SK-N-MC (cell line): ENCODE data around the gene SPPL2B.

ENCODE experiments used
- DNase-seq: peaks from one replicate; pipeline ENCODE4 v3.0.0-alpha.2; 2011; ENCODE audit warnings: low read depth, low spot score
- H3K27ac ChIP-seq: fragments of 200-600 bp; sonication (generic); 2 replicates; pipeline ENCODE4 v1.5.1; 2016; ENCODE audit warnings: mixed run types
- H3K36me3 ChIP-seq: fragments of 200-600 bp; sonication (generic); 2 replicates; pipeline ENCODE4 v1.6.1; 2017; ENCODE audit warnings: antibody characterized with exemption, low read length, mixed read lengths; ENCODE audit not compliant: insufficient read depth
- H3K4me3 ChIP-seq: fragments of 200-600 bp; sonication (generic); 2 replicates; pipeline ENCODE4 v1.5.1; 2016
- H3K9ac ChIP-seq: fragments of 200-600 bp; sonication (generic); 2 replicates; pipeline ENCODE4 v1.8.0; 2017; ENCODE audit warnings: mixed run types, mixed read lengths; ENCODE audit not compliant: insufficient read length
- H3K9me3 ChIP-seq: fragments of 200-600 bp; sonication (generic); 2 replicates; pipeline ENCODE4 v1.6.1; 2017; ENCODE audit warnings: low read depth, mild to moderate bottlenecking, antibody characterized with exemption, low read length, moderate library complexity, mixed read lengths
- EZH2 ChIP-seq: fragments of 200-600 bp; sonication (generic); IDR thresholded peaks from one replicate; pipeline ENCODE4 v1.6.1; 2017; ENCODE audit warnings: antibody characterized with exemption
- FOXP2 ChIP-seq: optimal IDR thresholded peaks from 2 replicates; pipeline ENCODE3; 2011; ENCODE audit warnings: mild to moderate bottlenecking, moderate library complexity; ENCODE audit not compliant: insufficient read depth; ENCODE audit errors: extremely low read length, control extremely low read depth
- POLR2AphosphoS5 ChIP-seq: IDR thresholded peaks from 2 replicates; pipeline ENCODE4 v1.6.1; 2012; ENCODE audit warnings: mild to moderate bottlenecking, low read depth, low read length, borderline replicate concordance

Gene SPPL2B

DNA sequence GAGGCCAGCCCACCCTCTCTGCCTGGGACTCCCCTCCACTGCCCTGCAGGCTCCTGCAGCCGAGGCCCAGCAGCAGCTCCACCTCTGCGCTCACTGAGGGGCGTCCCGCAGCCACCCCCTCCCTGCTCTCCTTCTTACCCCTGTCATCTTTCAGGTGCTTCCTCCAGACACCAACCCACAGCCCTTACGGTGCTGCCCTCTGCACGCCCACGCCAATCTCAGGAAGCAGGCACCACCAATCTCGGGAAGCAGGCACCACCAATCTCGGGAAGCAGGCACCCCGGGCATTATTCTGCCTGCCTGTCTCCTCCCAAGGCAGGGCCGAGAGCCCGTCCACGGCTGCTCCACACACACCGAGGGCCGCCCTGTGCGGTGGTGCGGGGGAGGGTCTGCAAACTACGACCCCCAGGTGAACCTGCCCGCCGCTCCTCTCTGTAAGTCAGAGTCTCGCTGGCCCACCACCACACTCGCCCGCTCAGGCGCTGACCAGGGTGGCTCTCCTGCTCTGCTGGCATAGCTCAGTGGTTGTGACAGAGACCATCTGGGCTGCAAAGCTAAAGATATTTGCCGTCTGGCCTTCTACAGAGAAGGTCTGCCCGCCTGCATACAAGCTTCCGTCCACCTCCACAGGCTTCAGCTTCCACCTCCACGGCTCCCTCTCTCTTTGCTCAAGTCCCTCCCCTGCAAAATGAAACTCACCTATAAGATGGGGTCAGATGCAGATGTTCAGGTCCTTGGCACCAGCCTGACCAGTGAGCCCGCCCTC is 3.0 kb upstream of the SPPL2B start:
- H3K4me3 ChIP-seq = no peak overlapping the region

DNA sequence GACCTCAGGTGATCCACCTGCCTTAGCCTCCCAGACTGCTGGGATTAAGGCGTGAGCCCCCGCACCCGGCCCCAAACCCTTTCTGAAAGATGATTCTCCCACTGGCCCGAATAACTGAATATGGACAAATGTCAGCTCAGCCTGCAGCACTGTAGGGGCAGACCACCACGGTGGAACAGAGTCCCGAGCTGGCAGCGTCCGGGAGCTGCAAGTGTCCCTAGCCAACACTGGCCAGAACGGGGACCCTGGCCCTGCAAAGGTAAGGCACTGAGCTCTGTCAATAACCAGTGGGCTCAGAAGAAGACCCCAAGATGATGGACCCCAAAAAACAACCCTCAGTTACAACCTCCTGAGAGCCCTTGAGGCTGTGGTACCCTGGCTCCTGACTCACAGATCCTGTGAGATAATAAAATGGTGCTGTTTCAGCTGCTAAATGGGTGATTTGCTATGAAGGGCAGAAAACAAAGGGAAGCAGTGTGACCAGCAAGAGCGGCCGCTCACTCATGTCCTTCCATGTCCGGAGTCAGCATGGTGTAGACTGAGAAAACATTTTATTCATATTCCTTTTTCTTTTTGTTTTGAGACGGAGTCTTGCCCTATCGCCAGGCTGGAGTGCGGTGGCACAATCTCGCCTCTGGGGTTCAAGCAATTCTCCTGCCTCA is 1.7 kb upstream of the SPPL2B start:
- no peak overlapping the region for H3K9ac ChIP-seq
- TF ChIP-seq EZH2 = no peak
- TF ChIP-seq POLR2AphosphoS5 = no peak
- no peak for TF ChIP-seq FOXP2
- H3K27ac ChIP-seq = peak overlapping the region; percentile 8; the same call in 1 of the 2 replicates
- DNase-seq = no peak
- peaks cover 19% of the 10 kb centered on the region; the same call in 1 of the 2 replicates for H3K36me3 ChIP-seq
- H3K4me3 ChIP-seq = peak overlapping the region; percentile 94; the same call in 1 of the 2 replicates
- H3K9me3 ChIP-seq = no peaks in the 10 kb centered on the region

More for the DNA sequence above, 3.0 kb upstream of the SPPL2B start:
- no peak for DNase-seq
- no peak overlapping the region for H3K27ac ChIP-seq
- TF ChIP-seq EZH2 (no peak), POLR2AphosphoS5 (no peak), FOXP2 (no peak)
- no peak overlapping the region for H3K9ac ChIP-seq
- no peaks in the 10 kb centered on the region for H3K9me3 ChIP-seq
- H3K36me3 ChIP-seq = peaks cover 19% of the 10 kb centered on the region; the same call in 1 of the 2 replicates

DNA sequence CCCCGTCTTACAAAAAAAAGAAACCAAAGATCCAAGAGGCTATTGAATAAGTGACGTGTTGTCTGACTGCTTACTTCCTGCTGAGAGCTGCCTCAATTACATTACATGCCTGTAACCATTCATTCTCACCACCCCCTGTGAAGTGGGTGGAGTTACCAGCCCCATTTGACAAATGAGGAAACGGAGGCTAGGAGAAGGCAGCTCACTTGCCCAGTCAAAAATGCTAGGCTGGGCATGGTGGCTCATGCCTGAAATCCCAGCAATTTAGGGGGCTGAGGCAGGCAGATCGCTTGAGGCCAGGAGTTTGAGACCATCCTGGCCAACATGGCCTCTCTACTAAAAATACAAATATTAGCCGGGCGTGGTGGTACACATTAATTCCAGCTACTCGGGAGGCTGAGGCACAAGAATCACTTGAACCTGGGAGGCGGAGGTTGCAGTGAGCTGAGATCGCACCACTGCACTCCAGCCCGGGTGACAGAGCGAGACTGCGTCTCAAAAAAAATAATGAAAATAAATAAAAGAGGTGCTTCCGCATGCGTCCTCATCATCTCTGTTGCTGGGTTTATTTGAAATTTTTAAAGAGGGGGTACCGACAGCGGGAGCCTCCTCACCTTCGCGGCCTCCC is 597 bp upstream of the SPPL2B start:
- Histone ChIP-seq H3K4me3 (peak overlapping the region; percentile 94), H3K9me3 (no peaks in the 10 kb centered on the region), H3K9ac (peak overlapping the region; percentile 90), H3K27ac (peak overlapping the region; percentile 88), H3K36me3 (peaks cover 19% of the 10 kb centered on the region; the same call in 1 of the 2 replicates)
- peak; percentile 63 for DNase-seq
- TF ChIP-seq EZH2 (no peak), FOXP2 (no peak), POLR2AphosphoS5 (no peak; the same call in 1 of the 2 replicates)

DNA sequence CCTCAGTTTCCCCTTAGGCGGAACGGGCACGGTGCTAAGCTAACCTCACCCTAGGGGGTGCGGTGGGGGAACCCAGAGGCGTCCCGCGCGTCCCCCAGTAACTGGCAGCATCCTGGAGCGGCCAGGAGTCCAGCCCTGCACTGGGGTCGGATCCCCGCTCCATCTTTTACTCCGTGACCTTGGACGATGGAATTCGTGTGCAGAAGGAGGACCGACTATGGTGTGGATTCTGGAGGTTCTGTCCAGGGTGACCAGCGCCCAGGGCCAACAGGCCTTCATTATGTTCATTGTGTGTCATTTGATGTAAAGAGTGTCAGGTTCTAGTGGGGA is 630 bp downstream of the SPPL2B start:
- H3K36me3 ChIP-seq = peaks cover 18% of the 10 kb centered on the region; the same call in 1 of the 2 replicates
- no peaks in the 10 kb centered on the region for H3K9me3 ChIP-seq
- no peak for DNase-seq
- peak overlapping the region; percentile 94 for H3K4me3 ChIP-seq
- H3K27ac ChIP-seq = no peak overlapping the region
- TF ChIP-seq EZH2 (no peak), POLR2AphosphoS5 (no peak), FOXP2 (no peak)
- peak overlapping the region; percentile 90 for H3K9ac ChIP-seq

DNA sequence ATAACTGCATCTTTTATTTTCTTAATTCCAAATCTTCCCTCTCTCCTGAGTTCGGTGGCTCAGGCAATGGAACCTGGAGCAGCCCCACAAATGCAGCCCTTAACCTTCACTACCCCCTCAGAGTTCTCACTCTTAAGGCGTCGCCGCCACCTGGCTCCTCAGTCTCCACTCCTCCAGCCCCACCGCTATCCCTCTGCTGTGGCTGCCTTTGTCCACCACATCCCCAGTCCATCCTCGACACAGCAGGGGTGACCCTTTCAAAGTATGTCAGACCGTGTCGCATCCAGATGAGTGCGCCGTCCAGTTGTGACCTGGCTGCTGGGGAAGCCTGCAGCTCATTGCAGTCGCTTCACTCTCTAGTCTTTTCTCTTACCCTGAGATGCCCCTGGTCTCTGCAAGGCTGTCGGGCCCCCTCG is 1.0 kb downstream of the SPPL2B start:
- no peak for TF ChIP-seq POLR2AphosphoS5
- Histone ChIP-seq H3K4me3 (peak overlapping the region; percentile 94), H3K27ac (no peak overlapping the region), H3K9ac (peak overlapping the region; percentile 90), H3K9me3 (no peaks in the 10 kb centered on the region), H3K36me3 (peaks cover 14% of the 10 kb centered on the region; the same call in 1 of the 2 replicates)
- no peak for DNase-seq

DNA sequence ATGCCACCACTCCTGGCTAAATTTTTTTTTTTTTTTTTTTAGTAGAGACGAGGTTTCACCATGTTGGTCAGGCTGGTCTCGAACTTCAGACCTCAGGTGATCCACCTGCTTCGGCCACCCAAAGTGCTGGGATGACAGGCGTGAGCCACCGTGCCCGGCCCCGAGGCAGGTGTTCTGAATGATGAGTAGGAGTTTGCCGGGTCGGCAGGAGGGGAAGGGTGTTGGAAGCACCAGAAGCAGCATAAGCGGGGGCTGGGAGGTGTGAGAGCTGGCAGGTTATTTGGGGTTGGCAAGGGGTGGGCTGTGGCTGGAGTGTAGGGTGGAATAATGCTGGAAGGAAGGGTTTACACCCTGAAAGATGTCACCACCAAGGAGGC is 1.8 kb downstream of the SPPL2B start:
- no peak overlapping the region for H3K9ac ChIP-seq
- no peak for DNase-seq
- H3K36me3 ChIP-seq = peaks cover 9% of the 10 kb centered on the region; the same call in 1 of the 2 replicates
- no peak overlapping the region for H3K27ac ChIP-seq
- H3K9me3 ChIP-seq = no peaks in the 10 kb centered on the region
- TF ChIP-seq FOXP2 (no peak), EZH2 (no peak), POLR2AphosphoS5 (no peak)
- no peak overlapping the region for H3K4me3 ChIP-seq

DNA sequence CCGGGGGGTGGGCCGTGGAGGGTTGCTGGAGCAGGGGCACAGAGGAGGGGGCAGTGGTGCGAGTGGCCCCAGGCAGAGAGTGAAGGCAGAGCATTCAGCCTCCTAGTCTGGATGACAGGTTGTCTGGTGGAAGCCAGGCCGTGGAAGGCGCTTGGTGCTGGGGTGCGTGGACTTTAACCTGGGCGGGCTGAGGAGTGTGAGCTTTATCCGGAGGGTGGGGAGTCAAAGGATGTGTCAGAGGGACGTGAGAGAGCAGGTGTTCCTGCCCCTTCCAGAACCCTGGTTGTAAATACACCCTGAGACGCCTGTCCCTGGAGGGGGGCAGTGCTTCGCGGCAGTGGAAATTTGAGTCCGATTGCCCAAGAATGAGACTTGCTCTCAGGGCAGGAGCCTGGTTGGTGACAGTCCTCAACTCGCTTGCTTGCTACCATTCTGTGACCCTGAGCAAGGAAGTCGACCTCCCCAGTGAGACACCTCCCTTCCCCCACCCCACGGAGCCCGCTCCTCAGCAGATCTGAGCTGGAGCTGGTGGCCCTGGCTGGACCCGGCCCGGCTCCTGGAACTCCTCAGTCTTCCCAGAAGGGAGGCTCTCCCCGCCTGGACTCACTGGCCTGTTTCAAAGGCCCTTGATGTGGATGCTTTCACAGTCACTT is 2.3 kb downstream of the SPPL2B start:
- no peak overlapping the region for H3K4me3 ChIP-seq
- H3K9ac ChIP-seq = no peak overlapping the region
- TF ChIP-seq FOXP2 = no peak
- TF ChIP-seq POLR2AphosphoS5 = no peak
- no peak for TF ChIP-seq EZH2
- no peak for DNase-seq
- H3K27ac ChIP-seq = no peak overlapping the region; the same call in 1 of the 2 replicates
- peaks cover 8% of the 10 kb centered on the region; the same call in 1 of the 2 replicates for H3K36me3 ChIP-seq
- H3K9me3 ChIP-seq = no peaks in the 10 kb centered on the region
